OCI-LY7 (cell line): ENCODE results near the gene MLYCD.

Source experiments
- CTCF ChIP-seq: fragments of 200-600 bp; sonication (generic); conservative IDR thresholded peaks from 2 replicates; pipeline ENCODE4 v1.5.1; 2014; ENCODE audit warnings: mild to moderate bottlenecking, antibody characterized with exemption, low read length, moderate library complexity, mixed read lengths
- EZH2phosphoT487 ChIP-seq: fragments of 200-600 bp; sonication (generic); IDR thresholded peaks from 2 replicates; pipeline ENCODE4 v1.6.1; 2018; ENCODE audit warnings: low read depth, borderline replicate concordance, mild to moderate bottlenecking, mixed run types, antibody characterized with exemption, low read length, moderate library complexity, mixed read lengths

- no peak for TF ChIP-seq CTCF
- no peak for TF ChIP-seq EZH2phosphoT487
Measured at GRCh38 chr16:83925095-83925905, 26.4 kb downstream of the MLYCD start.
